ENCODE measurements around the gene ANKRD42.

ANKRD42 gene

DNA sequence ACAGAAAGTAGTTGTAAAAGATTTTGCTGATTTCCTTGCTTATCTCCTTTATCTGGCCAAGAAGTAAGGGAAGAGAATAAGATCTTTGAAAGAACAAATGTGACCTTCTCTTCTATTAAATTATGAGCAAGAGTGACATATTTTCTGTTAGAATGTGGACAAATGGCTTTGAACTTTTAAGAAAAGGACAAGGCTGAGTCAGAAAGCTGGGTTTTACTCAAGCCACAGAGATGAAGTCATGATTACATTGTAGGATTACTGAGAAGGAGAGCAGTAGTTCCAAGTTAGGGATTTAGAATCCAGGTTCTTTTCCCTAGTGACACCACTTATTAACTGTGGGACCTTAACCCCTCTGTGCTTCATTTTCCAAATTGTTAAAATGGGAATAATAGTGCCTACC is 79.1 kb downstream of the ANKRD42 start:
- no peak overlapping the region for H2AFZ ChIP-seq (ENCODE audit: low read depth, low read length)
- no peaks in the 10 kb centered on the region for H4K20me1 ChIP-seq (ENCODE audit: insufficient read depth, low read length)
- no peaks in the 10 kb centered on the region for H3K27me3 ChIP-seq (ENCODE audit: insufficient read depth, low read length, poor library complexity)
- no peak overlapping the region for H3K27ac ChIP-seq (ENCODE audit: low read length)
- no peaks in the 10 kb centered on the region; the same call in 1 of the 2 replicates for H3K79me2 ChIP-seq (ENCODE audit: insufficient read depth, low read length)
- H3K9ac ChIP-seq (ENCODE audit: low read depth, low read length), result no peak overlapping the region
- TF ChIP-seq, protein P1, sequence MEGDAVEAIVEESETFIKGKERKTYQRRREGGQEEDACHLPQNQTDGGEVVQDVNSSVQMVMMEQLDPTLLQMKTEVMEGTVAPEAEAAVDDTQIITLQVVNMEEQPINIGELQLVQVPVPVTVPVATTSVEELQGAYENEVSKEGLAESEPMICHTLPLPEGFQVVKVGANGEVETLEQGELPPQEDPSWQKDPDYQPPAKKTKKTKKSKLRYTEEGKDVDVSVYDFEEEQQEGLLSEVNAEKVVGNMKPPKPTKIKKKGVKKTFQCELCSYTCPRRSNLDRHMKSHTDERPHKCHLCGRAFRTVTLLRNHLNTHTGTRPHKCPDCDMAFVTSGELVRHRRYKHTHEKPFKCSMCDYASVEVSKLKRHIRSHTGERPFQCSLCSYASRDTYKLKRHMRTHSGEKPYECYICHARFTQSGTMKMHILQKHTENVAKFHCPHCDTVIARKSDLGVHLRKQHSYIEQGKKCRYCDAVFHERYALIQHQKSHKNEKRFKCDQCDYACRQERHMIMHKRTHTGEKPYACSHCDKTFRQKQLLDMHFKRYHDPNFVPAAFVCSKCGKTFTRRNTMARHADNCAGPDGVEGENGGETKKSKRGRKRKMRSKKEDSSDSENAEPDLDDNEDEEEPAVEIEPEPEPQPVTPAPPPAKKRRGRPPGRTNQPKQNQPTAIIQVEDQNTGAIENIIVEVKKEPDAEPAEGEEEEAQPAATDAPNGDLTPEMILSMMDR (IDR thresholded peaks at IDR 0.05; ENCODE audit: borderline replicate concordance, extremely low read depth, low read length, poor library complexity, severe bottlenecking), result no peak
- no peak for TF ChIP-seq EZH2 (IDR thresholded peaks at IDR 0.05; ENCODE audit: borderline replicate concordance, low read depth, low read length, severe bottlenecking)
- no peak for DNase-seq
- H3K4me2 ChIP-seq (ENCODE audit: insufficient read depth, low read length), result no peak overlapping the region
- ATAC-seq (ENCODE audit: insufficient read depth, low read depth), result no peak
- H3K4me1 ChIP-seq (ENCODE audit: insufficient read depth, low read length), result no peaks in the 10 kb centered on the region
- H3K9me3 ChIP-seq (ENCODE audit: insufficient read depth, low read length, severe bottlenecking), result no peaks in the 10 kb centered on the region
- H3K36me3 ChIP-seq (ENCODE audit: insufficient read depth, low read length), result peaks cover 42% of the 10 kb centered on the region
- no peak overlapping the region for H3K4me3 ChIP-seq (ENCODE audit: low read depth in 1 of 2, low read length in 2 of 2)

- H3K36me3 ChIP-seq (ENCODE audit: insufficient read depth, low read length), result peaks cover 53% of the 10 kb centered on the region
- H3K9me3 ChIP-seq (ENCODE audit: insufficient read depth, low read length, severe bottlenecking), result no peaks in the 10 kb centered on the region
- DNase-seq, result no peak
- no peak overlapping the region for H3K4me3 ChIP-seq (ENCODE audit: low read depth in 1 of 2, low read length in 2 of 2)
- H3K27ac ChIP-seq (ENCODE audit: low read length), result no peak overlapping the region
- H3K4me1 ChIP-seq (ENCODE audit: insufficient read depth, low read length), result no peaks in the 10 kb centered on the region
- H4K20me1 ChIP-seq (ENCODE audit: insufficient read depth, low read length), result no peaks in the 10 kb centered on the region
- H3K4me2 ChIP-seq (ENCODE audit: insufficient read depth, low read length), result no peak overlapping the region
- no peak overlapping the region for H3K9ac ChIP-seq (ENCODE audit: low read depth, low read length)
- TF ChIP-seq, protein P1 (IDR thresholded peaks at IDR 0.05; ENCODE audit: borderline replicate concordance, extremely low read depth, low read length, poor library complexity, severe bottlenecking), result no peak
- no peak for TF ChIP-seq EZH2 (IDR thresholded peaks at IDR 0.05; ENCODE audit: borderline replicate concordance, low read depth, low read length, severe bottlenecking)
- no peak for ATAC-seq (ENCODE audit: insufficient read depth, low read depth)
- no peaks in the 10 kb centered on the region for H3K27me3 ChIP-seq (ENCODE audit: insufficient read depth, low read length, poor library complexity)
- peaks cover 5% of the 10 kb centered on the region; the same call in 1 of the 2 replicates for H3K79me2 ChIP-seq (ENCODE audit: insufficient read depth, low read length)
- H2AFZ ChIP-seq (ENCODE audit: low read depth, low read length), result no peak overlapping the region
Observed at GRCh38 chr11:83275888-83276641, 82.6 kb downstream of the ANKRD42 start.

DNA sequence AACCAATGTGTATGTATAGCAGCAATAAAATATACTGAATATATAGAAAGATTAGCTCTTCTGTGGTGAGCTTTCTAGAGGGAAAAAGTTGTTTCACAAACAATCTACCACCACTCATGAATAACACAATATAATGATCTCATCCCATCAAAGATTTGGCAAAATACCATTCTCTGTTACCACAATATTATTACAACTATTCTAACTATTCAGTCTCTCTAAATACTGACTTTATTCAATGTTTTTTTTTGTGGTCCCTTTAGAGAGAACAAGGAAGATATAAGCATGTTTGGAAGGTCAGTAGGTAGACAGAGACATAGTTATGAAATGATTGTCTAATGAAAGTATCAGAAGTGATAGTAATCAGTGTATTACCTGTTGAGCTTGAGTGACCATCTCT is 84.8 kb downstream of the ANKRD42 start:
- Histone ChIP-seq H3K9ac (ENCODE audit: low read depth, low read length) (no peak overlapping the region), H3K27ac (ENCODE audit: low read length) (no peak overlapping the region), H3K4me3 (ENCODE audit: low read depth in 1 of 2, low read length in 2 of 2) (no peak overlapping the region), H2AFZ (ENCODE audit: low read depth, low read length) (no peak overlapping the region), H4K20me1 (ENCODE audit: insufficient read depth, low read length) (no peaks in the 10 kb centered on the region), H3K36me3 (ENCODE audit: insufficient read depth, low read length) (peaks cover 36% of the 10 kb centered on the region), H3K27me3 (ENCODE audit: insufficient read depth, low read length, poor library complexity) (no peaks in the 10 kb centered on the region), H3K9me3 (ENCODE audit: insufficient read depth, low read length, severe bottlenecking) (no peaks in the 10 kb centered on the region), H3K4me1 (ENCODE audit: insufficient read depth, low read length) (peaks cover 10% of the 10 kb centered on the region), H3K79me2 (ENCODE audit: insufficient read depth, low read length) (peaks cover 16% of the 10 kb centered on the region), H3K4me2 (ENCODE audit: insufficient read depth, low read length) (no peak overlapping the region)
- TF ChIP-seq, protein P1 (IDR thresholded peaks at IDR 0.05; ENCODE audit: borderline replicate concordance, extremely low read depth, low read length, poor library complexity, severe bottlenecking), result no peak
- no peak for TF ChIP-seq EZH2 (IDR thresholded peaks at IDR 0.05; ENCODE audit: borderline replicate concordance, low read depth, low read length, severe bottlenecking)
- ATAC-seq (ENCODE audit: insufficient read depth, low read depth) (no peak), DNase-seq (no peak)

Data from DND-41 (cell line).